ENCODE data around the gene SLC16A1.
A peak's percentile ranks its signal among the peaks of the same experiment; 100 is the strongest.

Gene SLC16A1

DNA sequence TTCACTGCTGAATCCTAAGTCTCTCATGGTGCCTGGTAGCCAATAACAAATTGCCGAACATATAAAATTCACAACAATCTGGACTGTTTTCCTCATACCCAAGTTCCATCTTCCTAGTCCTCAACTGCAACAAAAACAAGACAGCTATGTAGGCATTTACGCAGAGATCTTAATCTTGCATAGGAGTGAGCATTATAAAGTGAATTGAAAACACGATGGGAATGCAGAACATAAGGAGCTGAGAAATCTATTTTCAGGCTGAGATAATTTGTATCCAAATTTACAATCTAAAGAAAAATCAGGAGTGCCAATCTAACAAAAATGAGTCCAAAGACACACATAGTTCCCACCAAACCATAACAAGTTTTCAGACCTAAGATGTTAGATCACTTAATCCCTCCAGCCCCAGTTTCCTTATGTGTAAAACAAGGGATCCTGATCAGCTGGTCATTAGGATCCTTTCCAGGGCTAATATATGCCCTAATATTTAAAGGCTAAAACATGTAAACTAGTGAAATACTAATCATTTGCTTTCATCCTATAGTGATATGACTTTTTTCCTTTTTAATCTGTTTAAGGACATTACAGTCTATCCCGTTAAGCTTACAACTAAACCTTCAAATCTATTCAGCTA, 1.9 kb downstream of the SLC16A1 start:
- TF ChIP-seq, protein P1, sequence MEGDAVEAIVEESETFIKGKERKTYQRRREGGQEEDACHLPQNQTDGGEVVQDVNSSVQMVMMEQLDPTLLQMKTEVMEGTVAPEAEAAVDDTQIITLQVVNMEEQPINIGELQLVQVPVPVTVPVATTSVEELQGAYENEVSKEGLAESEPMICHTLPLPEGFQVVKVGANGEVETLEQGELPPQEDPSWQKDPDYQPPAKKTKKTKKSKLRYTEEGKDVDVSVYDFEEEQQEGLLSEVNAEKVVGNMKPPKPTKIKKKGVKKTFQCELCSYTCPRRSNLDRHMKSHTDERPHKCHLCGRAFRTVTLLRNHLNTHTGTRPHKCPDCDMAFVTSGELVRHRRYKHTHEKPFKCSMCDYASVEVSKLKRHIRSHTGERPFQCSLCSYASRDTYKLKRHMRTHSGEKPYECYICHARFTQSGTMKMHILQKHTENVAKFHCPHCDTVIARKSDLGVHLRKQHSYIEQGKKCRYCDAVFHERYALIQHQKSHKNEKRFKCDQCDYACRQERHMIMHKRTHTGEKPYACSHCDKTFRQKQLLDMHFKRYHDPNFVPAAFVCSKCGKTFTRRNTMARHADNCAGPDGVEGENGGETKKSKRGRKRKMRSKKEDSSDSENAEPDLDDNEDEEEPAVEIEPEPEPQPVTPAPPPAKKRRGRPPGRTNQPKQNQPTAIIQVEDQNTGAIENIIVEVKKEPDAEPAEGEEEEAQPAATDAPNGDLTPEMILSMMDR (conservative IDR thresholded peaks at IDR 0.05; ENCODE audit: low read length), result no peak
- H3K4me3 ChIP-seq (ENCODE audit: low read length), result peak overlapping the region; percentile 87
- no peak for DNase-seq (ENCODE audit: low read depth)

DNA sequence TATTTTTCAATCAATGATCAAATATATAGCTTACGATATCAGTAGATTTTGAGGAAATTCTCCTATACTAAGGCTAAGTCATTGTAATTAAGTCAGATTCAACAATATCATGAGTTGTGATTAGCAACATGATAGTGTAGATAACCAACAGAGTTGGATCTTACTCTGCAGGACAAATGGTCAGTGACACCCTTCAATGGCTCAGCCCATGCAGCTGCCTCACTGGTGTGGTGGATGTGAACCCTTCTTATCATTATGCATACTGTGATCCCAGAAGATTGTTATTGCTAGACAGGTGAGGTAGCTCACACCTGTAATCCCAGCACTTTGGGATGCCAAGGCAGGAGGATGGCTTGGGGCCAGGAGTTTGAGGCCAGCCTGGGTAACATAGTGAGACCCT, 5.6 kb downstream of the SLC16A1 start:
- no peak for DNase-seq (ENCODE audit: low read depth)
- no peak overlapping the region for H3K4me3 ChIP-seq (ENCODE audit: low read length)
- TF ChIP-seq, protein P1 (conservative IDR thresholded peaks at IDR 0.05; ENCODE audit: low read length), result no peak

DNA sequence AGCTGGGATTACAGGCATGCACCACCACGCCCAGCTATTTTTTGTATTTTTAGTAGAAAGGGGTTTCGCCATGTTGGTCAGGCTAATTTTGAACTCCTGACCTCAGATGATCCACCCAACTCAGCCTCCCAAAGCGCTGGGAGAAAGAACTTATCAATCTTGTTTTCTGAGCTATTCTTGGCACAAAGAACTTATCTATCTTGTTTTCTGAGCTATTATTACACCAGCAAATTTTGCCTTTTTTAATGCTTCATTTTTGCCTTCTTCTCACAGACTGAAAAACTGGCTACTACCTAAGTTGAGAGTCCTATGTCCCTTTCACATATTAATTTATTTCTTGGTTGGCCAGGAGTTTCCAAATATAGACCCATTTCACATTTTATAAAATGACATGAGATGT, 9.3 kb downstream of the SLC16A1 start:
- DNase-seq (ENCODE audit: low read depth), result no peak
- TF ChIP-seq, protein P1 (conservative IDR thresholded peaks at IDR 0.05; ENCODE audit: low read length), result no peak
- no peak overlapping the region for H3K4me3 ChIP-seq (ENCODE audit: low read length)

DNA sequence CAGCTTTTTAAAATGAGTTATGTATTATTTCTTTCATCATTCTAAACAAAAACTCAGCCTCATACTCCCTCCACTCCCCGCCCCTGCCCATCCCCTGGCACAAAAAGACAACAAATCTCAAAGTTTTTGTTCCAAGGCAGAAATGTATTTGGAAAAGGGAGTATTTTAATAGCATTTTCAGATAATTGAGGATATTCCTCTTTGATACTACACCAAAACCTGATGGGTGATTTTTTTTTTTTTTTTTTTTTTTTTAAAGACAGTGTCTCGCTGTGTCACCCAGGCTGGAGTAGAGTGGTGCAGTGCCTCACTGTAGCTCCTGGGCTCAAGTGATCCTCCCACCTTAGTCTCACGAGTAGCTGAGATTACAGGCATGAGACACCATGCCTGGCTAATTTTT, 16.2 kb downstream of the SLC16A1 start:
- DNase-seq (ENCODE audit: low read depth), result no peak
- H3K4me3 ChIP-seq (ENCODE audit: low read length), result no peak overlapping the region
- TF ChIP-seq, protein P1 (conservative IDR thresholded peaks at IDR 0.05; ENCODE audit: low read length), result no peak

DNA sequence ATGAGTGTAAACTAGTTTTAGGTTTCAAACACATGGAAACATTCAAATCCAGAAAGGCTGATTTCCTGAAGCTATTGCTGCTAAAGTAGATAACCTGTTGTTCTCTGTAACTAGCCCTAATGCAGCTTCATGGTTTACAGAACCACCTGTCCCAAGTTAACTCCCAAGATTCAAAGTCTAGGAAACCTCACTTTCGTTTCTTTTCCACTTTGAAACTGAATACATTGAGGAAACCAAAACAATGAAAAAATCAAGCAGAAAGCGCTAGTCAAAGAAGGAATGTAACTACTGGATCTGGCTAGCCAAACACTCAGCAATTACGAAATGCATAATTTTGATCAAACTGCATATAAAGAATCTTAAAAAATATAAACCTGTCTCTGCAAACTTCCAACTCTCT, 17.8 kb downstream of the SLC16A1 start:
- peak; percentile 20 for DNase-seq (ENCODE audit: low read depth)
- H3K4me3 ChIP-seq (ENCODE audit: low read length), result no peak overlapping the region
- TF ChIP-seq, protein P1 (conservative IDR thresholded peaks at IDR 0.05; ENCODE audit: low read length), result no peak

DNA sequence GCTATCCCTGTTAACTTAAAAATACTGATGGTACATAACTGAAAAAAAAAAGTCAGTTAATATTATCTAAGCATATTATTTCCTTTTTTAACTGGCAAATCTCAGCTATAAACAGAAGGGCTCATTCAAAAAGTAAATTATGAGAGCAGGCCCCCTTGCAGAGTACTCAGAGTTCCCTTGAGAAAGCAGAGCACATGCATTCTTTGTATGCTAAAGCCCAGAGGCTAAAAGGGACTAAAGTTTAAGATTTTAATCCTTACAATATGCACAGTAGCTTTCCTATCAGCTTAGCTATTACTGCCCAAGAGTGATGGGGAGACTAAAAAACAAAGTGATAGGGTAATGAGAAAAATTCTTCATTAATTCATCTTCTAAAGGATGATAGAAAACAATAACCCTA, 18.5 kb downstream of the SLC16A1 start:
- no peak overlapping the region for H3K4me3 ChIP-seq (ENCODE audit: low read length)
- TF ChIP-seq, protein P1 (conservative IDR thresholded peaks at IDR 0.05; ENCODE audit: low read length), result no peak
- no peak for DNase-seq (ENCODE audit: low read depth)

DNA sequence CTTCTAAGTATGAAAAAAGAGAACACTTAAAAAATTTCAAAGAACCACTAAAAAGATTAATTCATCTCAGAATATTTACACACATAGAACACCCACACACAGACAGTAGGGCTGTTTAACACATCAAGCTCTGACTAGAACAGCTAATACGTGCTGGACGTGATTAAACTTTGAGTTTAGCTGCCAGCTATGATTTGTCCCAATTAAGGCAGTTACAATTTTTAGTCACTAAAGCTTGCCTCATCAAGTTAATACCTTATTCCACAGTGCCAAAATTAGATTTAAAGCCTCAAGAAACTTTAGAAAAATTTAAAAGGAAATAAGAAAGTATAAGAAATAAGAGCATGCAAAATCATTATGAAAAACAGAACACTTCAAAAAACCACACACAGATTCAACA, 18.9 kb downstream of the SLC16A1 start:
- no peak overlapping the region for H3K4me3 ChIP-seq (ENCODE audit: low read length)
- DNase-seq (ENCODE audit: low read depth), result peak; percentile 64
- TF ChIP-seq, protein P1 (conservative IDR thresholded peaks at IDR 0.05; ENCODE audit: low read length), result no peak
